GM19467 (cell line): ENCODE data around the gene CCL27.

Experiments used
- ATAC-seq: cut with Tn5 transposase; IDR thresholded peaks from one replicate; pipeline ENCODE4 v1.9.1; 2021; ENCODE audit warnings: mild to moderate bottlenecking, moderate library complexity; ENCODE audit not compliant: unreplicated experiment

The CCL27 gene, protein sequence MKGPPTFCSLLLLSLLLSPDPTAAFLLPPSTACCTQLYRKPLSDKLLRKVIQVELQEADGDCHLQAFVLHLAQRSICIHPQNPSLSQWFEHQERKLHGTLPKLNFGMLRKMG

DNA sequence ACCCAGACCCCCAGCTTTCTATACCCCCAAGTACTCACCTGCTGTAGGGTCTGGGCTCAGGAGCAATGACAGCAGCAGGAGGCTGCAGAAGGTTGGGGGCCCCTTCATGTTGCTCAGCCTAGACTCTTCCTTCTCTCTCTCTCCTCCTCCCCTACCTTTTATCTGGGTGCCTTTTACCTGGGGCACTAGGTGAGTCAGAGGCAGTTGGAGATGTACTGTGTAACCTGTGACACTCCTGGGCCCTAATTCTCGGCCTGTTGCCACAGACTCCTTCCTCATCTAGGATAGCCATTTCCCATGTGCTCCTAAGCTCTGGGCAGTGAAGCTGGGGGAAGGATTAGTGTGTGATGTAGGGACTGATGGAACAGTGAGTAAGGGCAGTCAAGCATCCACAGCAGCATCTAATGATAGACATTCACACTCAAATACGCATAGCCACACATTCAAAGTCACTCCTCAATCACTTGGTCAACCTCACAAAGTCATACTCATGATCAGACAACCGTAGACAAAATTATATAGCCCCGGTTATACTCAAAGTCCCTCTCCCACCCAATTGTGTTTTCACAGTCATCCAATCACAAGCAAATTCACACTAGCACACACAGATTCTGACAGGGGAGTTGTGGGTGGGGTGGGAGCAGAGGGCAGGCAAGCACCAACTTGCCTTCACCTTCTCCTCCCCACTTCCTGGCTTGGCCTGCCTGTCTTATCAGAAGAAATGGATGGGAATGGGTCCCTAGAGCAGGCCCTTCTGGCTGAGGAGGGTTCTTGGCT, at the start of gene CCL27:
Gene CCL27, minus strand, starts transcription at position 132 of the 777 bp plus-strand sequence. Its CDS starts 24 bp downstream, at position 108.
- no peak for ATAC-seq

GRCh38 chr9:34712140-34712539, 49.7 kb upstream of the CCL27 start:
- ATAC-seq: no peak

GRCh38 chr9:34710023-34710422, 47.6 kb upstream of the CCL27 start, which contains the start of gene CCL21:
Gene CCL21 (minus strand): TSS chr9:34710136. CDS start chr9:34710066, 70 bp downstream.
- ATAC-seq: no peak

DNA sequence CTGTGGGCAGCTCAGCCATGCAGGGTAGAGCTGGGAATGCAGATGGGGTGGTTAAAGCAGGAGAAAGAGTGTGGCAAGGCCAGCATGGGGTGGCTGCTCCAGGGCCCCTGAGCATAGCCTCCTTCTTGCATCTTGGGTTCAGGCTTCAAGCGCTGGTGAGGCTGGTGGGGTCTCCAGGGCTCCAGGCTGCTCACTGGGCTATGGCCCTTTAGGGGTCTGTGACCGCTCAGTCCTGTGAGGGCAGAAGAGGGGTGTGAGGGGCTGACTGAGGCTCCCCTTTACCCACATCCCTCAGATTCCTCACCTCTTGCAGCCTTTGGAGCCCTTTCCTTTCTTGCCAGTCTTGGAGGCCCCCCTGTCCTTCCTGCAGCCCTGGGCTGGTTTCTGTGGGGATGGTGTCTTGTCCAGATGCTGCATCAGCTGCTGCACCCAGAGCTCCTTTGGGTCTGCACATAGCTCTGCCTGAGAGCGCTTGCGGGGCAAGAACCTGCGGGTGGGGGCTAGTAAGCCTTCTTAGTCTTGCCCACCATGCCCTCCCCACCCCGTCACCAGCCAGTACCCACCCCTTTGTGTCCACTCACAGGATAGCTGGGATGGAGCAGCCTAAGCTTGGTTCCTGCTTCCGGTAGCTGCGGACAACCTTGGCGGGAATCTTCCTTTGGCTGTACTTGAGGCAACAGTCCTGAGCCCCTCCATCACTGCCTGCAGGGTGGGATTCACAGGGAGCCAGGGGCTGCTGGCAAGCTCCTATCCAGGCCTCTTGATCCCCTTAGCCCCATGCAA, 46.9 kb upstream of the CCL27 start:
- ATAC-seq: no peak

- no peak for ATAC-seq
Observed at GRCh38 chr9:34707130-34707529, 44.7 kb upstream of the CCL27 start.

DNA sequence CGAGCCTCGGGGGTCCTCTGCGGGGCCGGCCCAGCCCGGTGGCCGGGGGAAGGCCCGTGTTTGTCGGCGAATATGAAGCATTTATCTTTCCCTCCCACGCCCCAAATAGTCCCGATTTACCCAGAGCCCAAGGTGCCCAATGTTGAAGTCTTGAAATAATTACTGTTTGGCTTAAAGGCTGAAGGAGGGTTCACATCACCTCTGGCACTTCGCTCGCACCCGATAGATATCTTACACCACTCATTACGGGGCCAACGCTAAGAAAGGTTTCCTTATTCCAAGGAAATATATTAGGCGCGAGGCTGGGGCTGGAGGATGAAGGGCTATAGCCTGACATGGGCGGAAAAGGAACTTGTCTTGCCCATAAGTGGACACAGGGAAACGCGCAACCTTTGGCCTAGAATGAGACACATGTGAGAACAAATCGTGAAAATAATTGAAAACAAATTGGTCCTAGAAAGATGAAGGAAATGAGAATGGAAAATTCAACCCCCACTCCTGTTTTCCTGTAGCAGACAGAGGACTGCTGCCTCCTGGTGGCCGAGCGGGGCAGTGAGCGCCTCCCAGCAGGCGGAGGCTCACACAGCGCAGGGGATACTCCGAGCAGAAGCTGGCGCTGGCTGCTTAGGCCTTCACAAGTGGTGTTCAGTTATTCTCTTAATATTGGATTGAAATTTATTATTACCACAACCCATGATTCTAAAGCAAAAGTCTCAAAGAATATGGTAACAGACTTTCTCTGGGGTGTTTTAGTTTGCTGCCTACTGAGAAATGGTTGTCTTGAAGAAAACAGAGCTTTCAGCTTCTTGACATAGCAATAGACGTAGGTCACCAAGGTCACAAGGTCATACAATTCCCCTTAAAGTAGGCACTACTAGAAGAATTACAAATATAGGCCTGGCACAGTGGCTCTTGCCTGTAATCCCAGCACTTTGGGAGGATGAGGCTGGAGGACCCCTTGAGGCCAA, 39.6 kb upstream of the CCL27 start:
- no peak for ATAC-seq

DNA sequence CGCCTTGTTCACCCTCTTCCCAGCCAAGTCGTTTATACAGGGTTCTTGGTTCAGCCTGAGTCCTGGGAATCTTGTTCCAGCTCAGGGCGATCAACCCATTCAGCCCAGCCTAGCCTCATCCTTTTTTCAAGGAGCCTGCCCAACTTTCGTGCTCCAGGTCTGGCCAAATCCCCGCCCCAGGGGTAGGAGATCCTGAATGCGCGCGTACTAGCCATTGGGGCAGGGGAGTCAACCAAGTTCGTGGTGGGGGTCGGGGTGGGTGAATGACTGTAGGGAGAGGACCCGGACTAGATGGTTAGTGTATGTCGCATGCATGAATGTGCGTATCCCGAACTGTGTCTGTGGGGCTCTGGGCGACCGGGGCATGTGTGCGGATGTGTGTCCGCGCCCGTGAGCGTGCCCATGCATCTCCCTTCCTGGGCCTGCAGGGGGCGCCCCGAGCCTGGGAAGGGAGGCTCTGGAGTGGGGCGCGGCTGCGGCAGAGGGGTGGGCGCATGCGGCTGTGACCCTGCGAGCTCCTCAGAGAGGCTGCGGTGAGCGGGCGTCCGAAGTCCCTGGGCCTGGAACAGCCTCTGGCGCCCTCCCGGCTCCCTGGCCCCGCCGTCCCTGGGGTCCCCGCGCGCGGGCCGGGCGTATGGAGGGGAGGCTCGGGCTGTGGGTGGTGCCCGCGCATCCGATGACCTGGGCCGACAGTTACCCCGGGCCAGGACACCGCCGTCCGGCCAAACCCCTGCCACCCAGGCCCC, 38.7 kb upstream of the CCL27 start:
- no peak for ATAC-seq

GRCh38 chr9:34694811-34695210, 32.4 kb upstream of the CCL27 start:
- no peak for ATAC-seq

- ATAC-seq: no peak
Observed at GRCh38 chr9:34693560-34693959, 31.1 kb upstream of the CCL27 start.

- ATAC-seq: no peak
Observed at GRCh38 chr9:34691936-34692315, 29.5 kb upstream of the CCL27 start.

- no peak for ATAC-seq
Observed at GRCh38 chr9:34690983-34691935, 28.8 kb upstream of the CCL27 start, which contains the start of gene CCL19. Gene CCL19 (minus strand): TSS chr9:34691276. CDS start chr9:34691139, 137 bp downstream.

GRCh38 chr9:34689512-34689911, 27.1 kb upstream of the CCL27 start:
- ATAC-seq: no peak

- no peak for ATAC-seq
Observed at GRCh38 chr9:34689116-34689470, 26.6 kb upstream of the CCL27 start.

GRCh38 chr9:34688329-34689115, 26.1 kb upstream of the CCL27 start:
- ATAC-seq: no peak

- ATAC-seq: no peak
Observed at GRCh38 chr9:34687276-34688030, 25.0 kb upstream of the CCL27 start.

- ATAC-seq: no peak
Observed at GRCh38 chr9:34686732-34687131, 24.3 kb upstream of the CCL27 start.

DNA sequence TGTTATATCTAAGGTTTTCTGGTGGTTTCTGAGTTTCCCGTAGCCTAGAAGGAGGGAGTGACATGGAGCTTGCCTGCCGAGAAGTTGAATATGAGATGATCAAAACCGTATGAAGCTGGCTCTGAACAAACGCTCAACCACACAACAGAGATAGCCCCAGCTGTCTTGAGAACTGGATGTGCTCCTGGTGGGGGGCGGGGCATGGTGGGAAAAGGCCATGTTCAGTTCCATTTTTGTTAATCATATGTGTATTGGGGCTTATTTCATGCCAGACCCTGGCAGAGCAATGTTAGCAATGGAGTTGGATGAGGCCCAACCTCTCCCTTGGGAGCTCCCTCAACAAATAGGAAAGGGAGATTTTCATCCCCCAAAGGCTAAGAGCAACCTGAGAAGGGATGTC, 23.8 kb upstream of the CCL27 start:
- no peak for ATAC-seq
